GM10266 (cell line): ENCODE measurements around the gene RTN4R.

Source experiments
- DNase-seq: peaks from one replicate; pipeline ENCODE4 v3.0.0; 2012; ENCODE audit errors: extremely low spot score
- TF ChIP-seq, protein P1 (sequence below): IDR thresholded peaks from 2 replicates; pipeline ENCODE4 v1.5.1; 2012; ENCODE audit warnings: mild to moderate bottlenecking, low read depth; ENCODE audit not compliant: control insufficient read depth, insufficient read depth; ENCODE audit errors: missing control alignments

Gene RTN4R

DNA sequence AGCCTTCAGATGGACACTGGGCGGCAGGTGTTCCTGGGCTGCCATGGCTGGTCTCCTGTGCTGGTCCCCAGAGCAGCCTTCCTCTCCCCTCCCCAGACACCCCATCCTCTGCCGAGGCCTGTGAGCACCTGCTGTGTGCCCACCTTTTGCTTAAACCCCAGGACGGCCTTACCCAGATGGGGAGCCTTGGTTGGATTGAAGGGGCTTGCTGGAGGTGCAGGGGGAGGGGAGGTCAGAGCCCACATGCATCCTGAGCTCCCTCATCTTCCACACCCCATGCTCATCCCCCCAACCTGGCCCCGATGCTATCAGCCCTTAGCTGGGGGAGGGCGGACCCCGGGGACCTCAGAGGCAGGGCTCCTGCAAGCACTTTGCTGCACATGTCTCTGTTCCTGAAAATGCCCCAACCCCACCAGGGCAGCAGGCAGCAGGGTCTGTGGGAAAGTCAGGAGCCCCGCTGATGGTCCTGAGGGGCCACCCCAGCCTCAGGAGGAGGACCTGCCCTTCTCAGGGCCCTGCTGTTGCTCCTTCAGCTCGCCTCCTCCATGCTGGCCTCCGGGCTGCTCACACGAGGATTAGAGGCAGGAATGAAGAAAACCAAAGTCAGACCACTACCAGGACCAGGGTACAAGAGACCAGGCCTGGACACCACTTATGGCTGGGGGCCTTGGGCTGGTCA lies 75.7 kb downstream of the RTN4R start:
- TF ChIP-seq, protein P1, sequence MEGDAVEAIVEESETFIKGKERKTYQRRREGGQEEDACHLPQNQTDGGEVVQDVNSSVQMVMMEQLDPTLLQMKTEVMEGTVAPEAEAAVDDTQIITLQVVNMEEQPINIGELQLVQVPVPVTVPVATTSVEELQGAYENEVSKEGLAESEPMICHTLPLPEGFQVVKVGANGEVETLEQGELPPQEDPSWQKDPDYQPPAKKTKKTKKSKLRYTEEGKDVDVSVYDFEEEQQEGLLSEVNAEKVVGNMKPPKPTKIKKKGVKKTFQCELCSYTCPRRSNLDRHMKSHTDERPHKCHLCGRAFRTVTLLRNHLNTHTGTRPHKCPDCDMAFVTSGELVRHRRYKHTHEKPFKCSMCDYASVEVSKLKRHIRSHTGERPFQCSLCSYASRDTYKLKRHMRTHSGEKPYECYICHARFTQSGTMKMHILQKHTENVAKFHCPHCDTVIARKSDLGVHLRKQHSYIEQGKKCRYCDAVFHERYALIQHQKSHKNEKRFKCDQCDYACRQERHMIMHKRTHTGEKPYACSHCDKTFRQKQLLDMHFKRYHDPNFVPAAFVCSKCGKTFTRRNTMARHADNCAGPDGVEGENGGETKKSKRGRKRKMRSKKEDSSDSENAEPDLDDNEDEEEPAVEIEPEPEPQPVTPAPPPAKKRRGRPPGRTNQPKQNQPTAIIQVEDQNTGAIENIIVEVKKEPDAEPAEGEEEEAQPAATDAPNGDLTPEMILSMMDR, result no peak
- no peak for DNase-seq

DNA sequence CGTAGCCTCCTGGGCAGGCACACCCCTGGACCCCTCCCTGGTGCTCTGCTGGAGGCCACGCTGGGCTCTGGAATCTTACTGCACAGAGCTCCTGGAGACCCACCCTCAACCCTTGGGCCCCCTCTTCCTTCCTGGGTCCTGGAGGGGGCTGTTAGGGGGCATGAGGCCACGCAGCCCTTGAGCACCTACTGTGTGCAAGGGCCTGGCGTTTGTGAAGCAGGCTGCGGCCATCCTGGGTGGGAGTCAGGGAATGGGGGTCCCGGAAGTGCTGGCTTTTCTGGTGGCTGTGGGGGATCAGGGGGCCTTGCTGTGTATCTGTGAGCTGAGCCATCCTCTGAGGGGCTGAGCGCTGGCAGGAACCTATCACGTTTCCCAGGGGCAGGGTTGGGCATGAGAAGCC lies 76.3 kb downstream of the RTN4R start:
- no peak for DNase-seq
- TF ChIP-seq, protein P1, result no peak
